H9 (cell line): ENCODE measurements around the gene RNF125. TPM values are rescaled to one million over a fixed set of nuclear protein-coding genes. Genes with fewer than 3 reads are reported as not detected.

Experiments
- DNase-seq: peaks from one replicate; pipeline ENCODE4 v3.0.0-alpha.2; 2017
- H2AFZ ChIP-seq: one replicate; pipeline ENCODE4 v1.6.1; 2013; ENCODE audit warnings: mild to moderate bottlenecking, low read length, control low read depth, moderate library complexity
- H2AK5ac ChIP-seq: 2 replicates; pipeline ENCODE4 v1.6.1; 2013; ENCODE audit warnings: low read length, control low read depth, mixed read lengths; ENCODE audit not compliant: insufficient read length
- H2BK120ac ChIP-seq: one replicate; pipeline ENCODE4 v1.6.1; 2013; ENCODE audit warnings: low read depth, mild to moderate bottlenecking, low read length, control low read depth, inconsistent platforms; ENCODE audit not compliant: poor library complexity, severe bottlenecking
- H2BK12ac ChIP-seq: 2 replicates; pipeline ENCODE4 v1.6.1; 2013; ENCODE audit warnings: low read length, control low read depth, mixed read lengths, low read depth; ENCODE audit not compliant: insufficient read length
- H2BK15ac ChIP-seq: 2 replicates; pipeline ENCODE4 v1.6.1; 2013; ENCODE audit warnings: low read depth, low read length, control low read depth
- H2BK20ac ChIP-seq: one replicate; pipeline ENCODE4 v1.6.1; 2013; ENCODE audit warnings: low read depth, mild to moderate bottlenecking, low read length, control low read depth, inconsistent platforms; ENCODE audit not compliant: poor library complexity, severe bottlenecking
- H2BK5ac ChIP-seq: 2 replicates; pipeline ENCODE4 v1.6.1; 2013; ENCODE audit warnings: low read length, control low read depth, mixed read lengths; ENCODE audit not compliant: insufficient read length
- H3K14ac ChIP-seq: 2 replicates; pipeline ENCODE4 v1.6.1; 2013; ENCODE audit warnings: low read length, control low read depth; ENCODE audit not compliant: insufficient read depth
- H3K18ac ChIP-seq: 2 replicates; pipeline ENCODE4 v1.6.1; 2013; ENCODE audit warnings: low read depth, mild to moderate bottlenecking, mixed read lengths, low read length, control low read depth; ENCODE audit not compliant: insufficient read length
- H3K23ac ChIP-seq: 2 replicates; pipeline ENCODE4 v1.6.1; 2013; ENCODE audit warnings: low read length, control low read depth, mixed read lengths, low read depth; ENCODE audit not compliant: insufficient read length
- H3K23me2 ChIP-seq: 2 replicates; pipeline ENCODE4 v1.6.1; 2013; ENCODE audit warnings: low read depth, mild to moderate bottlenecking, mixed read lengths, low read length, control low read depth; ENCODE audit not compliant: insufficient read length, poor library complexity, severe bottlenecking
- H3K27ac ChIP-seq: 2 replicates; pipeline ENCODE4 v1.5.1; 2013; ENCODE audit warnings: low read length, control low read depth, mixed read lengths, low read depth; ENCODE audit not compliant: insufficient read length
- H3K27me3 ChIP-seq: 2 replicates; pipeline ENCODE4 v1.6.1; 2013; ENCODE audit warnings: low read length, control low read depth, inconsistent platforms; ENCODE audit not compliant: insufficient read depth
- H3K4ac ChIP-seq: 2 replicates; pipeline ENCODE4 v1.6.1; 2013; ENCODE audit warnings: low read depth, mild to moderate bottlenecking, control low read depth, inconsistent platforms, low read length, moderate library complexity
- H3K4me1 ChIP-seq: 2 replicates; pipeline ENCODE4 v1.6.1; 2013; ENCODE audit warnings: low read length, control low read depth, inconsistent platforms; ENCODE audit not compliant: insufficient read depth
- H3K4me2 ChIP-seq: 2 replicates; pipeline ENCODE4 v1.6.1; 2013; ENCODE audit warnings: low read length, control low read depth, mixed read lengths; ENCODE audit not compliant: insufficient read length, insufficient read depth
- H3K56ac ChIP-seq: 2 replicates; pipeline ENCODE4 v1.6.1; 2013; ENCODE audit warnings: low read depth, mild to moderate bottlenecking, mixed read lengths, low read length, control low read depth; ENCODE audit not compliant: insufficient read length
- H3K79me1 ChIP-seq: 2 replicates; pipeline ENCODE4 v1.6.1; 2013; ENCODE audit warnings: low read depth, mild to moderate bottlenecking, moderate library complexity, low read length, control low read depth, inconsistent platforms; ENCODE audit not compliant: insufficient read depth, poor library complexity, severe bottlenecking
- H3K79me2 ChIP-seq: 2 replicates; pipeline ENCODE4 v1.6.1; 2013; ENCODE audit warnings: low read length, control low read depth, inconsistent platforms; ENCODE audit not compliant: insufficient read depth
- H3K9ac ChIP-seq: 2 replicates; pipeline ENCODE4 v1.6.1; 2013; ENCODE audit warnings: low read length, control low read depth, mixed read lengths; ENCODE audit not compliant: insufficient read length; ENCODE audit errors: extremely low read depth
- H3K9me3 ChIP-seq: one replicate; pipeline ENCODE4 v1.6.1; 2013; ENCODE audit warnings: low read depth, low read length, inconsistent platforms; ENCODE audit not compliant: control insufficient read depth
- H3T11ph ChIP-seq: one replicate; pipeline ENCODE4 v1.6.1; 2013; ENCODE audit warnings: mild to moderate bottlenecking, low read length, control low read depth, inconsistent platforms
- H4K20me1 ChIP-seq: one replicate; pipeline ENCODE4 v1.6.1; 2013; ENCODE audit not compliant: control insufficient read depth, insufficient read length, insufficient read depth
- H4K5ac ChIP-seq: 2 replicates; pipeline ENCODE4 v1.6.1; 2013; ENCODE audit warnings: low read depth, mild to moderate bottlenecking, mixed read lengths, low read length, control low read depth; ENCODE audit not compliant: insufficient read length
- H4K8ac ChIP-seq: replicated peaks from 2 replicates; pipeline ENCODE4 v1.6.1; 2013; ENCODE audit warnings: low read length, control low read depth, mixed read lengths, low read depth; ENCODE audit not compliant: insufficient read length
- H4K91ac ChIP-seq: 2 replicates; pipeline ENCODE4 v1.6.1; 2013; ENCODE audit warnings: low read depth, mild to moderate bottlenecking, moderate library complexity, mixed read lengths, low read length, control low read depth; ENCODE audit not compliant: insufficient read length
- H3K27ac Mint-ChIP-seq, 3 experiments: 2 replicates in 2 of 3; 3 replicates in 1 of 3; pipeline ENCODE4 v1.8.0; 2020 to 2021; ENCODE audit warnings: mixed read lengths in 3 of 3, mild to moderate bottlenecking in 1 of 3, moderate library complexity in 1 of 3
- H3K27me3 Mint-ChIP-seq: 2 replicates; pipeline ENCODE4 v1.8.0; 2021; ENCODE audit warnings: low read depth, mild to moderate bottlenecking, moderate library complexity, mixed read lengths
- H3K36me3 Mint-ChIP-seq, 3 experiments: 2 replicates in 2 of 3; 3 replicates in 1 of 3; pipeline ENCODE4 v1.8.0; 2020 to 2021; ENCODE audit warnings: low read depth in 3 of 3, mixed read lengths in 3 of 3; ENCODE audit not compliant: insufficient read depth in 1 of 3
- H3K4me1 Mint-ChIP-seq, 2 experiments: 2 replicates each; pipeline ENCODE4 v1.8.0; 2020; ENCODE audit warnings: mixed read lengths in 2 of 2
- H3K4me3 Mint-ChIP-seq, 2 experiments: 2 replicates in 1 of 2; 3 replicates in 1 of 2; pipeline ENCODE4 v1.8.0; 2020 to 2021; ENCODE audit warnings: mild to moderate bottlenecking in 2 of 2, mixed read lengths in 2 of 2, moderate library complexity in 1 of 2
- H3K9me3 Mint-ChIP-seq, 2 experiments: 2 replicates in 1 of 2; 3 replicates in 1 of 2; pipeline ENCODE4 v1.8.0; 2020; ENCODE audit warnings: mild to moderate bottlenecking in 2 of 2, mixed read lengths in 2 of 2, moderate library complexity in 1 of 2
- CTCF ChIP-seq: fragments of 200-600 bp; sonication (generic); conservative IDR thresholded peaks from 3 replicates; pipeline ENCODE4 v1.8.0; 2021; ENCODE audit warnings: antibody characterized with exemption, mild to moderate bottlenecking
- WGBS: extraction: QIAGEN DNeasy Blood & Tissue Kit; methylation state at CpG from one replicate; pipeline ENCODE4 v1.1.7; 2013; ENCODE audit warnings: missing lambda C conversion rate, low lambda C conversion rate, mixed read lengths; ENCODE audit not compliant: insufficient read length; ENCODE audit errors: extremely low coverage; 5-methylcytosine and 5-hydroxymethylcytosine counted together
- total RNA-seq: library from RNA; stranded (reverse); gene quantifications from 2 replicates; pipeline ENCODE4 v1.2.1, GENCODE V29; 2021

Gene RNF125
- total RNA-seq, 1 experiment from 2014 or later: 8.3 TPM

GRCh38 chr18:32056613-32057358, 38.2 kb downstream of the RNF125 start:
- peaks cover 0 to 7% (median 5%) of the 10 kb centered on the region in 3 experiments; a peak in 4 of 7 replicates for H3K36me3 Mint-ChIP-seq
- WGBS: no CpG with 5 or more reads among the region's 3 CpGs

More at GRCh38 chr18:32056613-32057358, 38.2 kb downstream of the RNF125 start:
- no peak overlapping the region for H3K18ac ChIP-seq
- Mint-ChIP-seq H3K27me3 (no peaks in the 10 kb centered on the region), H3K4me1 (peaks cover 27 to 28% of the 10 kb centered on the region in 2 experiments), H3K9me3 (no peaks in the 10 kb centered on the region), H3K27ac (no peak overlapping the region), H3K4me3 (no peak overlapping the region; a peak in 1 of 5 replicates)
- H3K14ac ChIP-seq: no peak overlapping the region
- no peaks in the 10 kb centered on the region for H3K23me2 ChIP-seq
- no peak overlapping the region for H2BK5ac ChIP-seq
- no peak overlapping the region for H2AK5ac ChIP-seq
- H4K20me1 ChIP-seq: no peaks in the 10 kb centered on the region
- H3K56ac ChIP-seq: no peak overlapping the region
- no peak overlapping the region for H3K9ac ChIP-seq
- TF ChIP-seq CTCF: no peak
- H4K5ac ChIP-seq: no peak overlapping the region
- H3K79me1 ChIP-seq: no peaks in the 10 kb centered on the region
- no peak for DNase-seq
- H2BK12ac ChIP-seq: no peak overlapping the region
- H3K23ac ChIP-seq: no peak overlapping the region
- H3K4ac ChIP-seq: no peak overlapping the region
- H3K9me3 ChIP-seq: no peaks in the 10 kb centered on the region
- peaks cover 3% of the 10 kb centered on the region; the same call in 1 of the 2 replicates for H3K4me1 ChIP-seq
- H3K27ac ChIP-seq: no peak overlapping the region
- no peak overlapping the region for H3K4me2 ChIP-seq
- H4K91ac ChIP-seq: no peak overlapping the region
- no peaks in the 10 kb centered on the region for H3K79me2 ChIP-seq
- no peak overlapping the region for H3T11ph ChIP-seq
- no peak overlapping the region for H4K8ac ChIP-seq
- H2BK120ac ChIP-seq: no peak overlapping the region
- H2AFZ ChIP-seq: no peak overlapping the region
- no peak overlapping the region for H2BK20ac ChIP-seq
- no peak overlapping the region for H2BK15ac ChIP-seq
- no peaks in the 10 kb centered on the region for H3K27me3 ChIP-seq
